Measurements from ENCODE around the gene CDC16.
"Not testable (repeated sequence)": the region's sequence is repeated elsewhere in the genome, so short reads cannot be mapped to it uniquely, and the experiment has no call there.

CDC16 gene, protein sequence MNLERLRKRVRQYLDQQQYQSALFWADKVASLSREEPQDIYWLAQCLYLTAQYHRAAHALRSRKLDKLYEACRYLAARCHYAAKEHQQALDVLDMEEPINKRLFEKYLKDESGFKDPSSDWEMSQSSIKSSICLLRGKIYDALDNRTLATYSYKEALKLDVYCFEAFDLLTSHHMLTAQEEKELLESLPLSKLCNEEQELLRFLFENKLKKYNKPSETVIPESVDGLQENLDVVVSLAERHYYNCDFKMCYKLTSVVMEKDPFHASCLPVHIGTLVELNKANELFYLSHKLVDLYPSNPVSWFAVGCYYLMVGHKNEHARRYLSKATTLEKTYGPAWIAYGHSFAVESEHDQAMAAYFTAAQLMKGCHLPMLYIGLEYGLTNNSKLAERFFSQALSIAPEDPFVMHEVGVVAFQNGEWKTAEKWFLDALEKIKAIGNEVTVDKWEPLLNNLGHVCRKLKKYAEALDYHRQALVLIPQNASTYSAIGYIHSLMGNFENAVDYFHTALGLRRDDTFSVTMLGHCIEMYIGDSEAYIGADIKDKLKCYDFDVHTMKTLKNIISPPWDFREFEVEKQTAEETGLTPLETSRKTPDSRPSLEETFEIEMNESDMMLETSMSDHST

DNA sequence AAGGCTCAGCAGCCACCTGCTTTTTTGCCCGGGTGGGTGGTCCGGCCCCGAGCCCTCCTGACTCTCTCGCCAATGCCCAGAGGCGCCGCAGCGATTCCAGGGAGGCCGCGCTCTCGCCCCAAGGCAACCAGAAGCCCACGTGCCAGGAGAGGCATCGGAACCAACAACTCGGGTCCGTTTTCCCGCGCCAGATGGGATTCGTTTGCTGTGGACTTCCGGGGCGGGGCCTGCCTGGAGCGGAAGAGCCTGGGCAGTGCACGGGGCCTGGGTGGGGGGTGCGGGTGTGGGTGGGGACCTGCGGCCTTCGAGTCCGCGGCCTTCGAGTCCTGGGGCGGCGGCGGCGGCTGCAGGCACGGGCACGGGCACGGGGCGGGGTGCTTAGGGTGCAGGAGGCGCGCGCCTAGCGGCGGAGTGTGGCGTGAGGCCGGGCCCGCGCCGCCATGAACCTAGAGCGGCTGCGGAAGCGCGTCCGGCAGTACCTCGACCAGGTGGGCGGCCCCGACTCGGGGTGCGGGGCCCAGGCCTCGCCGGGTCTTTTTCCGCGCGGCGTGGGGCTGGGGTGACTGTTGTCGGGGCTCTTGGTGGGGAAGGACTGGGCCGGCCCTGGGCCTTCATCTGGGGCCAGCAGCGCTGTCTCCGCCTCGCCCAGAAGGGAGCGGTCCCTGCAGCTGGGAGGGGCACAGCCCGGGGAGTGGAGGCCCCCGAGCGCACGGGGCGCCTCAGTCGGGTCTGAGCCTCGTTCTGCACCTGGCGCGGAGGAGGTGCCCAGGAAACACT is at the start of gene CDC16:
TSS of gene CDC16 (plus strand) at position 253 of the 777 bp plus-strand sequence. CDS start at position 441, 188 bp downstream.
- peak; percentile 86 for DNase-seq

DNA sequence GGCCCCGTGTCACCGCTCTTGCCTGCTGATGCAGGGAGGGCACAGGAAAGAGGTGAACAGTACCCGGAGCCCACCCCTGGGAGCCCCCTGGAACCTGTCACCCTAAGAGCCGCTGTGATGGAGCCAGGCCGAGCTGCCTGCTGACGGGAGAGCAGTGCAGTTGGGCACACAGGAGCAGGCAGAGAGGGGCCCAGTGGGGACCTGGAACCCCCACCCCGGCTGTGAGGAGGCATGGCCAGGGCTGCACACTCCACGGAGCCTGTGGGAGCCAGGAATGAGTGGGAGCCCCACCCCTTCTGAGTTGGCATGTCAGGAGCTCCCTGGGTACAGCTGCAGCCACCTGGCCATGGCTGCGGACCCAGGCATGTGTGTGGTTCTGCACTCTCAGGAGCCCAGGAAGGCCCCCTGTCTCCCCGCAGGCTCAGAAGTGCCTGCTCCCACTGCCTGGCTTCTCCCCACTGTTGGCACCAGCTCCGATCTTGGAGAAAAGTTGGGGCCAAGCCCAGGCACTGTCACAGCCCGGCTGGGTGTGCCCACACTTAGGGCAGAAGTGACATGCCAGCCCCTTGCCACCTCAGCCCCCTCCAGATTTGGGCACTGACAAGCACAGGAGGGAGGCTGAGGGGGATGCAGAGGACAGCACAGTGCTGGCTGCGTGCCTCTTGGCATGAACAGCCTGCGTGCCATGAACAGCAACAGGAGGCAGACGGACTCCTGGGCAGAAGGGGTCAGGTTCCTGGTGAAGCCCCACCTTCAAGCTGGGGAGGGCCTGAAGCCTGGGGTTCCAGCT is 49.3 kb upstream of the CDC16 start:
- DNase-seq: no peak

DNA sequence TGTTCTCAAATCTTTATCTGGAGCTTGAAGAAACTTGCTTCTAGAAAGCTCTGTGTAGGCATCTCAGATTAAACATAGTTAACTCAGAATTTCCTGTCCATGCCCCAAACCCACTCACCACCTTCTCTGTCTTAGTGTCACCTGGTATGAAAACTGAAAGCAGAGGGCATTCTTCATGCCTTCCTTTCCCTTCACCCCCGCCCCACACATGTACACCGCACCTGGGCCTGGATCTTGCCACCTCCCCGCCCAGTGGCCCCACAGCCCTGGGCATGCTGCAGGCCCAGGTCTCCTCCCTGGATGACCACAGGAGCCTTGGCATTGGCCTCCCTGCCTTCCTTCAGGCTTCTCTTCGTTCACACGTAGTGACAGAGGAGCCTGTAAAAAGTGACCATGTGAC is 39.8 kb upstream of the CDC16 start:
- DNase-seq: no peak

DNA sequence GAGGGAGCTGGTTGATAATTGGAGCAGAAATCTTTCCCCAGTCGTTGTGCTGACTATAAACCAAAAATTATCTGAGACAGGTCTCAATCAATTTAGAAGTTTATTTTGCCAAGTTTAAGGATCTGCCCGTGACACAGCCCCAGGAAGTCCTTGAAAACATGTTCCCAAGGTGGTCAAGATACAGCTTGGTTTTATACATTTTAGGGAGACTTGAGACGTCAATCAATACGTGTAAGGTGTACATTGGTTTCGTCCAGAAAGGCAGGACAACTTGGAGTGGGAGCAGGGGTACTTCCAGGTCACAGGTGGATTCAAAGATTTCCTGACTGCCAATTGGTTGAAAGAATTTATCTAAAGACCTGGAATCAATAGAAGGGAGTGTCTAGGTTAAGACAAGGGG is 38.1 kb upstream of the CDC16 start:
- no peak for DNase-seq

DNA sequence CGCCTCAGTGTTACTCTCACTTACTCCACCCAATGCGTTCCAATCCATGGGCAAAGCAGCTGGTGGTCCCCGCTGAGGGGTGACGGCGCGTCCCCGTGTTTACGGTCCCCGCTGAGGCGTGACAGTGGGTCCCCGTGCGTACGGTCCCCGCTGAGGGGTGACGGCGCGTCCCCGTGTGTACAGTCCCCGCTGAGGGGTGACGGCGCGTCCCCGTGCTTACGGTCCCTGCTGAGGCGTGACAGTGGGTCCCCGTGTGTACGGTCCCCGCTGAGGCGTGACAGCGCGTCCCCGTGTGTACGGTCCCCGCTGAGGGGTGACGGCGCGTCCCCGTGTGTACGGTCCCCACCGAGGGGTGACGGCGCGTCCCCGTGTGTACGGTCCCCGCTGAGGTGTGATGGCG is 36.1 kb upstream of the CDC16 start:
- no peak for DNase-seq

DNA sequence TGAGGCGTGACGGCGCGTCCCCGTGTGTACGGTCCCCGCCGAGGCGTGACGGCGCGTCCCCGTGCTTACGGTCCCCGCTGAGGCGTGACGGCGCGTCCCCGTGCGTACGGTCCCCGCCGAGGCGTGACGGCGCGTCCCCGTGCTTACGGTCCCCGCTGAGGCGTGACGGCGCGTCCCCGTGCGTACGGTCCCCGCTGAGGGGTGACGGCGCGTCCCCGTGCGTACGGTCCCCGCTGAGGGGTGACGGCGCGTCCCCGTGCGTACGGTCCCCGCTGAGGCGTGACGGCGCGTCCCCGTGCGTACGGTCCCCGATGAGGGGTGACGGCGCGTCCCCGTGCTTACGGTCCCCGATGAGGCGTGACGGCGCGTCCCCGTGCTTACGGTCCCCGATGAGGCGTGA is 35.2 kb upstream of the CDC16 start:
- DNase-seq: not testable (repeated sequence)

DNA sequence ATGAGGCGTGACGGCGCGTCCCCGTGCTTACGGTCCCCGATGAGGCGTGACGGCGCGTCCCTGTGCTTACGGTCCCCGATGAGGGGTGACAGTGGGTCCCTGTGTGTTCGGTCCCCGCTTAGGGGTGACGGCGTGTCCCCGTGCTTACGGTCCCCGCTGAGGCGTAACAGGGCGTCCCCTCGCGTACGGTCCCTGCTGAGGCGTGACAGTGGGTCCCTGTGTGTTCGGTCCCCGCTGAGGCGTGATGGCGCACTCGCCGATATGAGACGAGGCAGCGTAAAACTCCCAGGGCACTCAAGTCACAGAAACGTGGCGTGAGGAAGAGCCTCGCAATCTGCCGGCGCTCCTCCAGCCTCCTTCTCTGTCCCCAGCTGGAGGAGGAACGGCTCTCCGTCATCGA is 34.7 kb upstream of the CDC16 start:
- DNase-seq: no peak

DNA sequence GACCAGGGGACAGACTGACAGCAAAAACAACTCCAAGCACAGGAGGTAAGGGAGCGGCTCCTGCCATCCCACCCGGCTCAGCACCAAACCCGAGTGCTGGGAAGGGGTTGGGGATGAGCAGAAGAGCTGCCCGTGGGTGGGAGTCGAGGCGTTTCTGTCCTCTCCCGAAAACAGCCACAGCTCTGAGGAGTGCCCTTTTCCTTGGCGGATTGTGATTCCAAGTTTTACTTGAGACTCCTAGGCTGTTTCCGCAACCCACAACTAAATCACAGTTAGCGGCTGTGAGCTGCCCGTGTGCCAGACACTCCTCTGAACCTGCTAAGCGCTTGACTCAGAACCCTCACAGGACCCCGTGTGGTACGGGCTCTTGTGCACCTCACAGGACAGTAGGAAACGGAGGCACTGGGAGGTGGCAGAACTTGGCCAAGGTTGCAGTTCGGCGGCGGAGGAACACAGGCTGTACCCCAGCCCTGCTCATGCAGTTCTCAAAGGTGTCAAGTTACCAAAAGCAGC is 34.2 kb upstream of the CDC16 start:
- no peak for DNase-seq

DNA sequence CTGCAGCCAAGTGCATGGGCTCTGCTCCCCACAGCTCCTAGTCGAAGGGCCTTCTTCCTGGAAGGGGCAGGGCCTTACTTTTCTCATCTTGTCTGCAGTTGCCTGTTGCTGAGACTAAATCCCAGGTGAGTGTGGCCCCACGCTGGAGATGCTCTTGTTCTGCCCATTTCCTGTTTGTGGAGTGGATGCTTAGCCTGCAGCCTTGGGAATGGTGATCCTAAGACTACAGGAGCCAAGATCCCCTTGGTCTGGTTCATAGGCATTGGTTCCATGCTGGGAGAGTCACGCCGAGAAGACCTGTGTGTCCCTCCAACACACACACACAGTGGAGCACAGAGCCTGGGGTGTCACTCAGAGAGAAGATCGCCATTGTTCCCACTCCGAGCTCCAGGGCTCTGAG is 32.1 kb upstream of the CDC16 start:
- no peak for DNase-seq

DNA sequence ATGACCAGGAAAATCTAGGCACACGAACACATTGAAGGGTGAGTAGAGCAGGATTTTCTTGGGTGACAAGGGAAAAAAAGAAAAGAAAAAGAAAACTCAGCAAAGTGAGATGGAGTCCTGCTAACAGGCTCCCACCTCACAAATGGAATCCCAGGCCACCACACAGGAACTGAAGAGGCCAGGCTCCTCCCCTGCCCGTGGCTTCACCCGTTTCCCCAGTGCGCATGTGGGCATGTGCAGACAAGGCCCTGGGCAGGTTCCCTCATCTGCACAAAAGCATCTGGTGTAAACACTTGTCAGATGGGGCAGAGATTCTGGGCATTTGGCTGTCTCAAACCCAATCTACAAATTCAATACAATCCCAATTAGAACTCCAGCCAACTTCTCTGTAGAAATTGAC is 31.2 kb upstream of the CDC16 start:
- no peak for DNase-seq

DNA sequence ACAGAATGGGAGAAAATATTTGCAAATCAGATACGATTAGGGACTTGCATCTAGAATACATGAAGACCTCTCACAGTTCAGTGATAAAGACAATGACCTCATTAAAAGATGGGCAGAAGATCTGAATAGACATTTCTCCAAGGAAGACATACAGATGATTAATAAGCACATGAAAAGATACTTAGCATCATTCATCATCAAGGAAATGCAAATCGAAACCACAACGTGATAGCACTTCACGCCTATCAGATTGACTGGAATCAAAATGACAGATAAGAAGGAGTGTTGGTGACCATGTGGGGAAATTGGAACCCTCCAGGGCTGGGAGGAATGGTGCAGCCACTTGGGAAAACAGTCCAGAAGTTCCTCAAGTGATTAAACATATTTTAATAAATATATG is 29.8 kb upstream of the CDC16 start:
- DNase-seq: no peak

DNA sequence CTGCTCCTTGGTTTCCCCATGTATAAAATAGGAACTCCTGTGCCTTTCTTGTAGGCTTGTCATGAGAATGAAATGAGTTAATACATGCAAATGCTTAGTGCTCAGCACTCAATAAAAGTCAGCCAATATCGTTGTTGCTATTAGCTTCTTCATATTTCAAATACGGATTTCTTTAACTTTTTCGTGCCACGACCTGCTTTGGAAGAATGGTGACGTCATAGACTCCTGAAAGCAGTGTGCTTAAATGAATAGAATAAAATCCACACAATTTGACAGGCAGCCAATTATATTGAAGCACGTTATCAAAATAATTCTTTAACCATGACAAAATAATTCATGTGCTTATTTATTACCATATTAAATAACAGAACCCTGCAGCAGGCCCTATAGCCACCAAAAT is 26.6 kb upstream of the CDC16 start:
- no peak for DNase-seq

DNA sequence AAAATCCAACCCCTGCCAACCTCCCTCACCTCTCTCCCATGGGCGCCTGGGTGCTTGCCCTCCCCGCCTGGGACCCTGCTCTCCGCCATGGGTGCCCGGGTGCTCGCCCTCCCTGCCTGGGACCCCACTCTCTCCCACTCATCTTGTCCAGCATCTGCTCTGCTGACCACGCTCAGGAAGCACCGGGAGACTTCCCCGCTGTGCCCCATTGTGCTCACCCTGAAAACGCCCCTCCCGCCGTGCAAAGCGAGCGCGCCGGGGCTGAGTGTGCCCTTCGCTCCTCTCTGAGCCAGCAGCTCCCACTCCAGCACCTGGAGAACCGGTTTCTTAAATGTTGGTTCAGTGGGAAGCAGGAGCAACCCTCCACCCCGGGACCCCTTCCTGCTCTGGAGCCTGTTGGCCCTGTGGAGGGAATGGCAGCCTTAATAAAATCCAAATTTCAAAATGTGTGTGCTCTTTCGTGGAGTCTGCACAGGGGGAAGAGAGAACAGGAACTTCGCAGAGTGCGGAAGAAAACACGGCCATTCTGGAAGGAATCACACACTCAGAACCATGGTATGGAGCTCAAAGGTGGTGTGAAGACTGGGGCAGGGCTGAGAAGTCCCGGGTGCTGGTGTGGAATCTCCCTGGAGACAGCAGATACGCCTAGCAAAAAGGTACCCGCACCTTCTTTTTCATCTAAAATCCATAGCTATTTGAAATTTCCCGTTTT is 23.1 kb upstream of the CDC16 start:
- DNase-seq: no peak

DNA sequence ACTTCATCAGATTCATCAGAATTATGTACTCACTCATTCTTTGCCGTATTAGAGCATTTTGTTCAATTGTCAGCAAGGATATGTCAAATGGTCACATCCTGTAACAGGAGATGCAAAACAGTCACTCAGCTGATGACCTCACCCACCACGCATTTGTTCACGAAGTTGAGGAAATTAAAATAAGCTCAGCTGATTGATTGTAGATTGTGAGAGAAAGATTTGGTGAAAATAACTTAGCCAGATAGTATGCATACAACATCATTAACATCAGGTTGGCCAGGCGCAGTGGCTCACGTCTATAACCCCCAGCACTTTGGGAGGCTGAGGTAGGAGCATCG is 22.6 kb upstream of the CDC16 start:
- no peak for DNase-seq

DNA sequence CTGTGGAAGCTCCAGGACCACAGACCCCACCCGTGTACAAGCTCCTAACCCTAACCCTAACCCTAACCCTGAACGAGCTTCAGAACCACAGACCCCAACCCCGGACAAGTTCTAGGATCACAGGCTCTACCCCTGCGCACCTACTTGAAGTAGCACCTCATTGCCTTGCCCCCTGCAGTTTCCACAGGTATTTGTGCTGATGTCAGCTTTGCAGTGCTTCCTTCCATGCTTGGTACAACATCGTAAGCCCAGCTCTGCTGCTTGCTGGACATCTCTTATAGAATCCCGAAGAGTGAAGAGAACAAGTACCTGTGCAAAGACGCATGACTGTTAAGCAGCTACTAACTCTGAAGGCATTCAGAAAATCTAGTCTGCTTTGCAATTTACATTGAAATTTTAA is 20.7 kb upstream of the CDC16 start:
- DNase-seq: no peak

DNA sequence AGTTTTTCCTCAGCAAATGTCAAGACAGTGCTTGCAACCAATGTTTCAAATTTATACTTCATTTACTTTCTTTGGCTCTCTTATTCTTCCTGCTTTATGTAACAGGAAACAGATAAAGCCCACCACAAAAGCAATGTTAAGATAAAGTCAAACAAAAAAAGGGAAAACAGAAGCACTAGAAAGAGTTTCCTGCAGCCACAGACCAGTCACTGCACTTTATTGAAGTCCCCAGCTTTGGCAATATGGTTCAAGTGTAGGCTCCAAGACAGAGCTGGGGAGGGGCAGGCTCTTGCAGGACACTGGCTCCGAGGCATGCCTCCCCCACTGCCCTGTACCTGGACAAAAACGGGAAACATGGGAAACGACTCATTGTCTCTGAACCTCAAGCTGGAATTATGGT is 15.3 kb upstream of the CDC16 start:
- DNase-seq: no peak

DNA sequence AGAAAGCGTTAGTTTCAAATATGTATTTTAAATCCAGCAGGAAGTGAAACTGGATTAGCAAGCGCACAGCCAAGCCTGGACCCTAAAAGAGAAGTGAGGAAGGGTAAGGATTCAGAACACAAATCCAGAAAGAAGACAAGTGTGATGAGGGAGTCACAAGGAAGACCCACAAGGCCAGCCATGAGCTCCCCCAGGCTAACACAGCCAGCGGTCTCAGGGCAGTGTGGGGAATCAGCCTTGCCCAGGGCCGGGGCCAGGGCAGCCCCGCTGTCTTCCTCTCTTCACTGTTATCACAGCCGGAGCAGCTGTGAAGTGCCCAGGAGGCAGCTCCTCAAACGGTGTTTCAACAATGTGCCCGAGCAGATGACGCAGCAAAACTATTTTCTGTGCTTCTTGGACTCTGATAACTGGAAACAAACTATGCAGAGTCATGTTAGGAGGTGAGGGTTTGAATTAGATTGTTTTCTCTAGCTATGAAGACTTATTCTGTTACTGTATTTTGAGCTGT is 12.2 kb upstream of the CDC16 start:
- DNase-seq: no peak

DNA sequence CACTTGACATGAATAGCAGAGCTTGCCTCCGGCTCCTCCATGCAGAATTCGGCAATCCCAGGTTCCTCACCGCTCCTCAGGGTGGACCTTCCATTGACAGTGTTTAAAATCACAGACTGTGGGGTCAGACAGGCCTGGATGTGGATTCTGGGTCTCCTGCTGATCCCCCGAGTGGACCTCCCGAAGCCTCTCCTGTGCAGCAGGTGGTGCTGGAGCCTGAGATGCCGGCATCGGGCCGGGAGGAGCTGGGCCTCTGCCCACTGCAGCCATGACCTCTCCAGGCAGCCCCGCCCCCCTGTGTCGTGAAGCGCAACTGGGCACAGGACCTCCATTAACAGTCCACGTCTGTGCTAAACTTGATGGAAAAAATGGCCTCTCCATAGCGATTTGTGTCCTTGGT is 10.5 kb upstream of the CDC16 start:
- no peak for DNase-seq

DNA sequence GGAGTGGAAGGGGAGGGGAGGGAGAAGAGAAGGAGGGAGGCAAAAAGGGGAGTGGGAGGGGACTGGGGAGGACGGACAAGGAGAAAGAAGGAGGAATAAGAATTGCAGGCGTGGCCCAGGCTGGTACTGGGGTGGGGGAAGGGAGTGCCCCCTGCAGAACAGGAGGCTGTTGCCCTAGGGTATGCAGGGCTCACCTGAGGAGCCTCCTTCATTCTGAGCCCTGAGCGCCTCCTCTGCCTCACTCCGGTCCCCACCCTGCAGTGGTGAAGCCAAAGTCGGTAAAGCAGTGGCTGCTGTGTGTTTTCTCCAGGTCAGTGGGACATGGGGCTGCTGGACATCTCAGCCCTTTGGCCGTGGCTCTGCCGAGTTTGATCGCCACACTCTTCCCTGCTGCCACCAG is 9.1 kb upstream of the CDC16 start:
- no peak for DNase-seq

DNA sequence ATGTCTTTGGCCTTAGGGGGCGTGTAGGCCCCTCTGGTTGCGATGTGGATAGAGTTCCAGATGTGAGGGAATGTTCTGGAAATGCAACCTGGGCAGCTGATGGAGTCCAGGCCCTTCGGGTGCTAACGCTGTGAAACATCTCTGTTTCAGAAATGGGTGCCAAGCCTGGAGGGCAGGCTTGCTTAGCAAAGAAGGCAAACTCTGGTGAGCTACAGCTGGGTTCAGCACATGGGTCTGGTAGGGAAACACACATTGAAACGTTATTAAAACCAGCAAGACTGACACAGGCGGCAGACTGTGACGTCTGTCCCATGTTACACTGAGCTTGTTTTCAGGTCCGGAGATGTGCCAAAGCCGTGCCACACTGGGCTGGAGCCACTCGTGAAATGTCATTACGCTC is 8.6 kb upstream of the CDC16 start:
- DNase-seq: no peak

DNA sequence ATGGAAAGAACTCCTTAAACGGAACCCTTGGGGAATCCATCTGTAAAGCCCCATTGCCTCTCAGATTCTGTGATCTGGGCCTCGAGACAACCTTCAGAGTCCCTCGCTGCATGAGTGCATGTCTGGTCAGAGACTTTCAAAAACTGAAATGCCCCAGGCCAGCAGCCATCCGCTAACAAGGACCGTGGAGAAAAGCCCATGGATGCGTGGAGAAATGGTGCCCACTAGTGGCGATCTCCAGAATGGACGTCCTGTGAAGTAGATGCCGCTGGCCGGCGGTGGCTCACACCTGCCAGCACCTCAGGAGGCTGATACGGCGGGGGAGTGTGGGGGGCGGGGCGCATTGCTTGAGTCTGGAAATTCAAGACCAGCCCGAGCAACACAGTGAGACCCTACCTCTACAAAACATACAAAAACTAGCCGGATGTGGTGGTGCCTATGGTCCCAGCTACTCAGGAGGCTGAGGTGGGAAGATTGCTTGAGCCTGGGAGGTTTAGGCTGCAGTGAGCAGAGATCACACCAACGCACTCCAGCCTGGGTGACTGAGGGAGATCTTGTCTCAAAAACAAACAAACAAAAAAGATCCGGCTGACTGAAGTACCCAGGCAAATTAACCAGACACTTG is 7.9 kb upstream of the CDC16 start:
- peak; percentile 74 for DNase-seq

DNA sequence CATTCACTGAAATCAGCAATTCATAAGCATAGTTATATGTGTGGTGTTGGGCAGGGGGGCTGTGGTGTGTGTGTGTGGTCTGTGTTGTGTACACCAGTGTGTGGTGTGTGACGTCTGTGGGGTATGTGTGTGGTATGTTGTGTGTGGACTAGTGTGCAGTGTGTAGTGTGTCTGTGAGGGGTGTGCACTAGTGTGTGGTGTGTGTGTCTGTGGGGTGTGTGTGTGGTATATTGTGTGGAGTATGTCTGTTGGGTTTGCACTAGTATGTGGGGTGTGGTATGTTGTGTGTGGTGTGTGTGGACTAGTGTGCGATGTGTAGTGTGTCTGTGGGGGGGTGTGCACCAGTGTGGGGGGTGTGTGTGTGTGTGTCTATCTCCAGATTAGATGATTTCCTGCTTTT is 7.2 kb upstream of the CDC16 start:
- no peak for DNase-seq

All from amniotic stem cell (primary cell).